GM10266 (cell line): ENCODE measurements around the gene PDE4B.

Experiments used
- DNase-seq: peaks from one replicate; pipeline ENCODE4 v3.0.0; 2012; ENCODE audit errors: extremely low spot score
- CTCF ChIP-seq: IDR thresholded peaks from 2 replicates; pipeline ENCODE4 v1.5.1; 2012; ENCODE audit warnings: mild to moderate bottlenecking, low read depth; ENCODE audit not compliant: control insufficient read depth, insufficient read depth; ENCODE audit errors: missing control alignments

Gene PDE4B

GRCh38 chr1:66349242-66349641 lies 556.5 kb downstream of the PDE4B start:
- no peak for DNase-seq
- TF ChIP-seq CTCF: no peak

- no peak for DNase-seq
- TF ChIP-seq CTCF: no peak
Observed at GRCh38 chr1:66350001-66350547, 557.4 kb downstream of the PDE4B start.

GRCh38 chr1:66351478-66351877 lies 558.8 kb downstream of the PDE4B start:
- no peak for TF ChIP-seq CTCF
- no peak for DNase-seq

GRCh38 chr1:66351913-66352312 lies 559.2 kb downstream of the PDE4B start:
- no peak for DNase-seq

GRCh38 chr1:66352792-66353191 lies 560.1 kb downstream of the PDE4B start:
- no peak for TF ChIP-seq CTCF
- no peak for DNase-seq

More at GRCh38 chr1:66351913-66352312, 559.2 kb downstream of the PDE4B start:
- TF ChIP-seq CTCF: no peak

GRCh38 chr1:66353257-66353656 lies 560.6 kb downstream of the PDE4B start:
- no peak for TF ChIP-seq CTCF
- no peak for DNase-seq

- no peak for DNase-seq
- no peak for TF ChIP-seq CTCF
Observed at GRCh38 chr1:66354311-66355201, 561.9 kb downstream of the PDE4B start.
